Right lobe of liver (tissue), 4 donors: Measurements from ENCODE around the gene VPS52.
"Not testable (repeated sequence)": the region's sequence is repeated elsewhere in the genome, so short reads cannot be mapped to it uniquely, and the experiment has no call there.

Experiments used
- CTCF ChIP-seq, 4 donors: fragments of 200-600 bp in 3 of 4; fragments of 450-650 bp in 1 of 4; IDR thresholded peaks; one replicate each; pipeline versions ENCODE4 v1.5.1 to v1.8.0; 2016 to 2022; ENCODE audit warnings: antibody characterized with exemption in 4 of 4, mild to moderate bottlenecking in 2 of 4
- POLR2A ChIP-seq: fragments of 450-650 bp; IDR thresholded peaks from one replicate; pipeline ENCODE4 v1.6.1; 2017; ENCODE audit warnings: antibody characterized with exemption, mild to moderate bottlenecking
- donor health status: DM: no; HTN: no; CAD: no.
- donor health status: DM: no; HTN: no; CAD: no.
- donor health status: DM: no; HTN: yes; CAD: no.

GRCh38 chr6:33226503-33227120 is 45.1 kb downstream of the VPS52 start:
- TF ChIP-seq CTCF (IDR thresholded peaks at IDR 0.05); POLR2A: not testable (repeated sequence)
